Esophagus muscularis mucosa (tissue), 3 donors: ENCODE data around the gene CEND1.

ENCODE experiments used
- CTCF ChIP-seq, 3 experiments: fragments of 200-600 bp in 2 of 3; fragments of 450-650 bp in 1 of 3; sonication (generic) in 2 of 3; IDR thresholded peaks; one replicate each; pipeline ENCODE4 v1.5.1; 2017 to 2019; ENCODE audit warnings: antibody characterized with exemption in 3 of 3, mild to moderate bottlenecking in 2 of 3, moderate library complexity in 1 of 3
- POLR2A ChIP-seq: fragments of 450-650 bp; IDR thresholded peaks from one replicate; pipeline ENCODE4 v1.6.1; 2017; ENCODE audit warnings: antibody characterized with exemption, moderate library complexity, mild to moderate bottlenecking, low read depth

DNA sequence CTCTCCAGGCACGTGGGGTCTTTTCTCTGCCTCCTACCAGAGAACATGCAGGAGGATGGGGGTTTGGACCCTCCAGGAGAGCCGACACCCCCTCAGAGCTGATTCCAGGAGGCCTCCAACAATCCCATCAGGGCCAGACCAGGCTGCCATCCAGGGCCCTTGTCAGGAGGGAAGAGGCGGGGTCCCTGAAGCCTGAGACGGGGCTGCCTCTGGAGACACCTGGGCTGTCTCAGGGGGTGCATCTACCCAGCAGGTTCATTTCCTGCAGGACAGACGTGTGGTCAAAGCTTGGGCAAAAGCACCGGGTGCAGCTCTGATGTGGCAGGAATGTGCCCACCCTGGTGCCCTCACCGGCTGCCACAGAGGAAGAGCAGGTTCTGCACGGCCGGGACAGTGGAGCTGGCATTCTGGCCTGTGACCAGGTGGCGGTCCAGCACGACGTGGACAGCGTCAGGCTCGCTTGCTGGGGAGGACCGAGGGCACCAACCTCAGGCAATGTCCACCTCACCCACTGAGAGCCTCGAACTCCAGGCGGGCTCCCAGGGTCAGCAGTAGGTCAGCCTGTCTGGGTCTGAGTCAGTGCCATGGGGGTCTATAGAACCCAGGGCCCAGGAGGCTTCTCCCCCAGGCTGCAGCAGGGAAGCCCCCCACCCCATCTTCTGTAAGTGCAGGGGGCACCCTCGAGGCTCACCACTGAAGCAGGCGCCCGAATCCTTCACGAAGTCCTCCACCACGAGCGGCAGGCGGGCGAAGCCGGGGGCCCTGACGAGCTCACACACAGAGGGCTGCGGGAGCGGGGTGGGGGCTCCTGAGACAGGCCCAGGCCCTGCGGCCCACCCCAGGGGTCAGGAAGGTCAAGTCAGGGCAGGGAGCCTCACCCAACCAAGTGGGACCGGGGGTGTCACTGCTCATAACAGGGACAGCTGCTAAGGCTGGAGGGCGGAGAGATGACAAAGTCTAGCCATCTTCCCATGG is 19.0 kb downstream of the CEND1 start:
- TF ChIP-seq POLR2A (no peak), CTCF (IDR thresholded peaks at IDR 0.05) (no peak)
